Measurements from ENCODE around the gene TOMM34. TPM values are rescaled to one million over a fixed set of nuclear protein-coding genes. Genes with fewer than 3 reads are reported as not detected.

The TOMM34 gene
- total RNA-seq, 1 experiment from 2014 or later, result 30.6 TPM

GRCh38 chr20:44900231-44900854 is 59.9 kb downstream of the TOMM34 start:
- DNase-seq (ENCODE audit: low read depth, low spot score), result no peak
- intact Hi-C loops (cut with micrococcal nuclease; ENCODE audit: unreplicated experiment), result no loop called here
- Histone ChIP-seq H3K4me1 (ENCODE audit: control insufficient read depth, insufficient read depth, low read length) (no peaks in the 10 kb centered on the region; the same call in 1 of the 2 replicates), H3K9me3 (ENCODE audit: control insufficient read depth, insufficient read depth, low read depth, low read length) (no peaks in the 10 kb centered on the region), H3K36me3 (ENCODE audit: control insufficient read depth, insufficient read depth, low read length) (peaks cover 24% of the 10 kb centered on the region), H3K27ac (ENCODE audit: low read length) (no peak overlapping the region), H3K4me3 (ENCODE audit: low read depth in 2 of 2, low read length in 2 of 2) (no peak overlapping the region), H3K27me3 (ENCODE audit: control insufficient read depth, insufficient read depth, low read length) (no peaks in the 10 kb centered on the region)
- no peak for ATAC-seq
- ChIA-PET POLR2A (no interaction called here), CTCF (no interaction called here)
- no TSS peak for BruUV-seq (replicated peaks)
- TF ChIP-seq CTCF (IDR thresholded peaks at IDR 0.05) (no peak), TCF7L2 (IDR thresholded peaks at IDR 0.05; ENCODE audit: low read depth, low read length) (no peak), REST (IDR thresholded peaks at IDR 0.05; ENCODE audit: insufficient read depth in 1 of 2, low read depth in 2 of 2, low read length in 1 of 2) (no peak), SIN3A (IDR thresholded peaks at IDR 0.05; ENCODE audit: borderline replicate concordance, insufficient read depth, low read depth, low read length) (no peak), POLR2AphosphoS5 (IDR thresholded peaks at IDR 0.05; ENCODE audit: low read depth, low read length) (no peak)
- in situ Hi-C loops (cut with HindIII; ENCODE audit: low pct_unique_long_range_greater_than_20kb, low sequenced_read_pairs), result no loop called here

GRCh38 chr20:44897133-44897532 is 63.1 kb downstream of the TOMM34 start:
- Histone ChIP-seq H3K4me3 (ENCODE audit: low read depth in 2 of 2, low read length in 2 of 2) (no peak overlapping the region), H3K27ac (ENCODE audit: low read length) (no peak overlapping the region), H3K36me3 (ENCODE audit: control insufficient read depth, insufficient read depth, low read length) (no peaks in the 10 kb centered on the region; the same call in 1 of the 2 replicates), H3K4me1 (ENCODE audit: control insufficient read depth, insufficient read depth, low read length) (0 out of 2 replicates have a peak, but pooled peaks cover under 1% of the 10 kb centered on the region), H3K9me3 (ENCODE audit: control insufficient read depth, insufficient read depth, low read depth, low read length) (no peaks in the 10 kb centered on the region), H3K27me3 (ENCODE audit: control insufficient read depth, insufficient read depth, low read length) (no peaks in the 10 kb centered on the region)
- in situ Hi-C loops (cut with HindIII; ENCODE audit: low pct_unique_long_range_greater_than_20kb, low sequenced_read_pairs) (no loop called here), intact Hi-C loops (cut with micrococcal nuclease; ENCODE audit: unreplicated experiment) (no loop called here)
- TF ChIP-seq TCF7L2 (IDR thresholded peaks at IDR 0.05; ENCODE audit: low read depth, low read length), result no peak
- no peak for TF ChIP-seq REST (IDR thresholded peaks at IDR 0.05; ENCODE audit: insufficient read depth in 1 of 2, low read depth in 2 of 2, low read length in 1 of 2)
- no peak for TF ChIP-seq SIN3A (IDR thresholded peaks at IDR 0.05; ENCODE audit: borderline replicate concordance, insufficient read depth, low read depth, low read length)
- no peak for TF ChIP-seq CTCF (IDR thresholded peaks at IDR 0.05)
- TF ChIP-seq POLR2AphosphoS5 (IDR thresholded peaks at IDR 0.05; ENCODE audit: low read depth, low read length), result no peak
- CTCF ChIA-PET, result no interaction called here
- no TSS peak for BruUV-seq (replicated peaks)
- ATAC-seq, result no peak
- DNase-seq (ENCODE audit: low read depth, low spot score), result no peak
- POLR2A ChIA-PET, result no interaction called here

All from Panc1 (cell line).